H1 (cell line): Measurements from ENCODE around the gene SMPDL3B. TPM values are rescaled to one million over a fixed set of nuclear protein-coding genes. Genes with fewer than 3 reads are reported as not detected.

Experiments
- CTCF ChIA-PET: fragments of 300-600 bp; sonication (Branson Sonifier 250); formaldehyde crosslinking; loops from one replicate; lab custom pipeline; 2021; ENCODE audit not compliant: partially characterized antibody; lab: Charles Lee
- POLR2A ChIA-PET: fragments of 300-600 bp; sonication (Branson Sonifier 250); formaldehyde crosslinking; loops from one replicate; lab custom pipeline; 2021; ENCODE audit warnings: inconsistent platforms; ENCODE audit not compliant: partially characterized antibody; lab: Charles Lee
- DNase-seq, 2 experiments: peaks; one replicate each; pipeline versions ENCODE4 v3.0.0 to v3.0.0-alpha.2; 2010 to 2022; ENCODE audit warnings: low spot score in 2 of 2, low read depth in 1 of 2, mixed read lengths in 1 of 2
- FAIRE-seq: peaks from 2 replicates; lab custom pipeline; 2011; peaks lifted over from hg19 to GRCh38; lab: Jason Lieb, UNC
- H2AFZ ChIP-seq: 2 replicates; pipeline ENCODE4 v1.8.1; 2012; ENCODE audit warnings: low read length, inconsistent platforms
- H2AK5ac ChIP-seq: 2 replicates; pipeline ENCODE4 v1.6.1; 2013; ENCODE audit warnings: low read depth, low read length
- H2BK120ac ChIP-seq: replicated peaks from 2 replicates; pipeline ENCODE3; 2013; ENCODE audit warnings: low read depth, low read length, inconsistent platforms
- H2BK12ac ChIP-seq: 2 replicates; pipeline ENCODE4 v1.6.1; 2013; ENCODE audit warnings: low read depth, low read length
- H2BK15ac ChIP-seq: 2 replicates; pipeline ENCODE4 v1.6.1; 2013; ENCODE audit warnings: low read length
- H2BK20ac ChIP-seq: 2 replicates; pipeline ENCODE4 v1.6.1; 2013; ENCODE audit warnings: low read length
- H2BK5ac ChIP-seq: 2 replicates; pipeline ENCODE4 v1.6.1; 2013; ENCODE audit warnings: low read depth, low read length
- H3K14ac ChIP-seq: 2 replicates; pipeline ENCODE4 v1.6.1; 2013; ENCODE audit warnings: inconsistent platforms; ENCODE audit not compliant: insufficient read length
- H3K18ac ChIP-seq: 2 replicates; pipeline ENCODE4 v1.6.1; 2013; ENCODE audit warnings: low read length; ENCODE audit errors: extremely low read depth
- H3K23ac ChIP-seq: 2 replicates; pipeline ENCODE4 v1.6.1; 2013; ENCODE audit warnings: inconsistent platforms; ENCODE audit not compliant: insufficient read length
- H3K23me2 ChIP-seq: 2 replicates; pipeline ENCODE4 v1.6.1; 2013; ENCODE audit warnings: low read depth, low read length
- H3K27ac ChIP-seq: 2 replicates; pipeline ENCODE4 v1.6.1; 2011; ENCODE audit warnings: low read depth, low read length, inconsistent platforms
- H3K27me3 ChIP-seq, 4 experiments: replicated peaks in 1 of 4; 1 replicate in 1 of 4; 2 replicates in 3 of 4; pipeline versions ENCODE4 v1.6.1 to v1.8.1; 2011 to 2013; ENCODE audit warnings: low read length in 3 of 4, mild to moderate bottlenecking in 3 of 4, inconsistent platforms in 2 of 4, mixed read lengths in 2 of 4, moderate library complexity in 1 of 4; ENCODE audit not compliant: control insufficient read depth in 3 of 4, insufficient read depth in 3 of 4; ENCODE audit errors: extremely low read depth in 1 of 4
- H3K36me3 ChIP-seq, 4 experiments: 2 replicates each; pipeline versions ENCODE4 v1.6.1 to v1.8.1; 2011 to 2013; ENCODE audit warnings: mild to moderate bottlenecking in 4 of 4, low read length in 3 of 4, moderate library complexity in 2 of 4, control low read depth in 1 of 4, inconsistent platforms in 1 of 4; ENCODE audit not compliant: insufficient read depth in 4 of 4, control insufficient read depth in 2 of 4
- H3K4ac ChIP-seq: replicated peaks from 2 replicates; pipeline ENCODE3; 2013; ENCODE audit warnings: low read length, low read depth, mixed read lengths, inconsistent platforms; ENCODE audit not compliant: insufficient read length
- H3K4me1 ChIP-seq, 4 experiments: replicated peaks in 1 of 4; 1 replicate in 1 of 4; 2 replicates in 3 of 4; pipeline versions ENCODE4 v1.6.1 to v1.8.1; 2011 to 2013; ENCODE audit warnings: low read length in 3 of 4, inconsistent platforms in 2 of 4, mixed read lengths in 1 of 4; ENCODE audit not compliant: insufficient read depth in 4 of 4, control insufficient read depth in 3 of 4
- H3K4me2 ChIP-seq, 2 experiments: 2 replicates each; pipeline versions ENCODE4 v1.6.1 to v1.8.1; 2011 to 2013; ENCODE audit warnings: low read depth in 2 of 2, low read length in 2 of 2, control low read depth in 1 of 2, inconsistent platforms in 1 of 2, mild to moderate bottlenecking in 1 of 2; ENCODE audit not compliant: insufficient read depth in 1 of 2
- H3K4me3 ChIP-seq, 4 experiments: fragments of 200-600, 300-600 bp in 1 of 4; sonication (generic), shearing (Covaris generic), sonication (Bioruptor Twin) in 1 of 4; 2 replicates each; pipeline versions ENCODE4 v1.5.1 to v1.8.1; 2011 to 2016; ENCODE audit warnings: low read length in 4 of 4, low read depth in 3 of 4, control low read depth in 2 of 4, inconsistent platforms in 2 of 4, mild to moderate bottlenecking in 2 of 4, mixed read lengths in 1 of 4, moderate library complexity in 1 of 4; ENCODE audit not compliant: insufficient read depth in 2 of 4; ENCODE audit errors: extremely low read depth in 1 of 4
- H3K56ac ChIP-seq: replicated peaks from 2 replicates; pipeline ENCODE3; 2013; ENCODE audit warnings: low read depth, mild to moderate bottlenecking, mixed read lengths, low read length, inconsistent platforms; ENCODE audit not compliant: insufficient read length
- H3K79me1 ChIP-seq: 2 replicates; pipeline ENCODE4 v1.6.1; 2013; ENCODE audit warnings: low read depth, low read length, control low read depth
- H3K79me2 ChIP-seq, 2 experiments: 2 replicates each; pipeline versions ENCODE4 v1.6.1 to v1.8.1; 2012 to 2013; ENCODE audit warnings: low read length in 2 of 2, mild to moderate bottlenecking in 2 of 2, inconsistent platforms in 1 of 2; ENCODE audit not compliant: insufficient read depth in 2 of 2, control insufficient read depth in 1 of 2
- H3K9ac ChIP-seq, 4 experiments: replicated peaks in 1 of 4; 1 replicate in 1 of 4; 2 replicates in 3 of 4; pipeline versions ENCODE4 v1.6.1 to v1.8.1; 2011 to 2013; ENCODE audit warnings: low read depth in 3 of 4, low read length in 3 of 4, control low read depth in 2 of 4, mild to moderate bottlenecking in 2 of 4, moderate library complexity in 2 of 4, inconsistent platforms in 1 of 4; ENCODE audit errors: extremely low read depth in 1 of 4
- H3K9me3 ChIP-seq, 2 experiments: 2 replicates each; pipeline versions ENCODE4 v1.6.1 to v1.8.1; 2012 to 2013; ENCODE audit warnings: mild to moderate bottlenecking in 2 of 2, moderate library complexity in 2 of 2, control low read depth in 1 of 2, inconsistent platforms in 1 of 2, low read depth in 1 of 2, low read length in 1 of 2, mixed read lengths in 1 of 2; ENCODE audit not compliant: insufficient read depth in 2 of 2
- H4K20me1 ChIP-seq, 2 experiments: replicated peaks in 1 of 2; 2 replicates each; pipeline versions ENCODE3 to v1.8.1; 2011 to 2013; ENCODE audit warnings: inconsistent platforms in 2 of 2, low read length in 2 of 2, mild to moderate bottlenecking in 1 of 2; ENCODE audit not compliant: insufficient read depth in 2 of 2, control insufficient read depth in 1 of 2
- H4K5ac ChIP-seq: 2 replicates; pipeline ENCODE4 v1.6.1; 2013; ENCODE audit warnings: low read length, low read depth, mixed read lengths, inconsistent platforms; ENCODE audit not compliant: insufficient read length
- H4K8ac ChIP-seq: 2 replicates; pipeline ENCODE4 v1.8.0; 2013; ENCODE audit warnings: mild to moderate bottlenecking, moderate library complexity, low read length, inconsistent platforms; ENCODE audit not compliant: insufficient read depth; ENCODE audit errors: extremely low read depth
- H4K91ac ChIP-seq: replicated peaks from 2 replicates; pipeline ENCODE3; 2013; ENCODE audit warnings: low read length, mixed read lengths, inconsistent platforms; ENCODE audit not compliant: insufficient read length
- BACH1 ChIP-seq: IDR thresholded peaks from 2 replicates; pipeline ENCODE4 v1.6.1; 2012; ENCODE audit warnings: low read length, improper control_type of control experiment
- KDM5A ChIP-seq: fragments of 200-600 bp; IDR thresholded peaks from 2 replicates; pipeline ENCODE4 v1.7.1; 2012; ENCODE audit warnings: mild to moderate bottlenecking, low read length, inconsistent platforms, mixed read lengths
- WGBS, 2 experiments: shearing (Covaris generic) in 1 of 2; methylation state at CpG; one replicate each; pipeline versions ENCODE4 v1.1.6 to v1.1.7; 2013 to 2015; ENCODE audit warnings: low lambda C conversion rate in 2 of 2, mixed read lengths in 2 of 2, inconsistent platforms in 1 of 2, low coverage in 1 of 2, missing lambda C conversion rate in 1 of 2; ENCODE audit not compliant: insufficient replicate concordance in 2 of 2, insufficient coverage in 1 of 2, insufficient read length in 1 of 2; ENCODE audit errors: extremely low coverage in 1 of 2, missing lambda C conversion rate in 1 of 2; 5-methylcytosine and 5-hydroxymethylcytosine counted together
- polyA plus RNA-seq, 7 experiments: library from polyadenylated mRNA; depleted of rRNA in 3 of 7; stranded (reverse) in 5 of 7; unstranded in 2 of 7; fragments of >200 nt in 5 of 7; fragments of 200-250 nt in 2 of 7; gene quantifications; 1 replicate in 5 of 7; 2 replicates in 1 of 7; 4 replicates in 1 of 7; pipeline versions ENCODE4 v1.2.1 to v1.2.3, GENCODE V29; 2011 to 2013; ENCODE audit warnings: missing spikeins in 2 of 7, mixed read lengths in 2 of 7
- total RNA-seq: library from RNA; stranded (reverse); fragmentation: NEBNext Ultra II Directional; extraction: Animal tissue kit (Norgen Biotek cat#: 25700); gene quantifications from 2 replicates; pipeline ENCODE4 v1.2.1, GENCODE V29; 2021

SMPDL3B gene
- total and polyA plus RNA-seq, 2 of the 8 experiments (the other 6 are each of a cell fraction or from before 2014, with no cell fraction given), result 54.7 to 143 TPM

DNA sequence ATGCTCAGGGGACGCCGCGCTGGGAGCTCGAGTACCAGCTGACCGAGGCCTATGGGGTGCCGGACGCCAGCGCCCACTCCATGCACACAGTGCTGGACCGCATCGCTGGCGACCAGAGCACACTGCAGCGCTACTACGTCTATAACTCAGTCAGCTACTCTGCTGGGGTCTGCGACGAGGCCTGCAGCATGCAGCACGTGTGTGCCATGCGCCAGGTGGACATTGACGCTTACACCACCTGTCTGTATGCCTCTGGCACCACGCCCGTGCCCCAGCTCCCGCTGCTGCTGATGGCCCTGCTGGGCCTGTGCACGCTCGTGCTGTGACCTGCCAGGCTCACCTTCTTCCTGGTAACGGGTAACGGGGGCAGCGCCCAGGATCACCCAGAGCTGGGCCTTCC lies 23.7 kb downstream of the SMPDL3B start:
- H2BK20ac ChIP-seq, result no peak overlapping the region
- no peak overlapping the region for H2BK5ac ChIP-seq
- no peak overlapping the region for H3K27ac ChIP-seq
- H4K5ac ChIP-seq, result no peak overlapping the region
- H2BK120ac ChIP-seq, result no peak overlapping the region
- peaks cover 9 to 40% (median 21%) of the 10 kb centered on the region in 4 experiments for H3K36me3 ChIP-seq
- peaks cover 11% of the 10 kb centered on the region for H3K23me2 ChIP-seq
- no peak overlapping the region for H2AFZ ChIP-seq
- H3K18ac ChIP-seq, result peak overlapping the region; percentile 48; the same call in 1 of the 2 replicates
- POLR2A ChIA-PET, result interaction anchor here (1.0 to 3.0 kb wide), 8 partner anchors 9 to 130 kb away, joined by 3 to 18 read pairs (median 4); partner anchors contain the start of gene EYA3
- H3K27me3 ChIP-seq, result no peaks in the 10 kb centered on the region
- 93% methylated on average over 26 of the region's 26 CpGs; no CpG with 5 or more reads in 1 of the 2 experiments for WGBS, 2 experiments
- H4K91ac ChIP-seq, result no peak overlapping the region
- H3K79me2 ChIP-seq, result no peaks in the 10 kb centered on the region
- H4K8ac ChIP-seq, result no peak overlapping the region; the same call in 1 of the 2 replicates
- H3K23ac ChIP-seq, result no peak overlapping the region
- H3K4me2 ChIP-seq, result peak overlapping the region in 1 of 2 experiments; percentile 43; a peak in 2 of 4 replicates
- CTCF ChIA-PET, result interaction anchor here (1.7 to 6.4 kb wide), 3 partner anchors 9 to 186 kb away, joined by 3 to 46 read pairs (median 11); partner anchors contain the start of gene STX12
- no peak overlapping the region for H2BK12ac ChIP-seq
- H3K4me3 ChIP-seq, result no peak overlapping the region
- TF ChIP-seq BACH1 (no peak), KDM5A (no peak)
- TF ChIP-seq, all 59 proteins: peak for 0
- DNase-seq (no peak), FAIRE-seq (no peak)
- Histone ChIP-seq H2BK15ac (no peak overlapping the region), H3K4me1 (peaks cover 0 to 11% (median 8%) of the 10 kb centered on the region in 4 experiments; a peak in 6 of 7 replicates), H3K79me1 (no peaks in the 10 kb centered on the region), H4K20me1 (peaks cover 0 to 5% of the 10 kb centered on the region in 2 experiments), H3K9me3 (no peaks in the 10 kb centered on the region), H2AK5ac (no peak overlapping the region), H3K56ac (no peak overlapping the region), H3K14ac (no peak overlapping the region), H3K4ac (no peak overlapping the region), H3K9ac (no peak overlapping the region)
